Thoracic aorta (tissue), 2 donors: ENCODE data around the gene MRPS18A. TPM values are rescaled to one million over a fixed set of nuclear protein-coding genes. Genes with fewer than 3 reads are reported as not detected.

Source experiments
- ATAC-seq: fragments of 150-250 bp; one replicate; pipeline ENCODE4 v1.8.0; 2017; ENCODE audit warnings: low read depth; ENCODE audit not compliant: insufficient number of reproducible peaks, low FRiP score
- DNase-seq: peaks from one replicate; pipeline ENCODE4 v3.0.0-alpha.2; 2020; ENCODE audit warnings: low spot score
- H3K27ac ChIP-seq, 2 donors: fragments of 200-600 bp; sonication (generic); 1 replicate in 1 of 2; 2 replicates in 1 of 2; pipeline ENCODE4 v1.5.1; 2016; ENCODE audit warnings: mild to moderate bottlenecking in 2 of 2, moderate library complexity in 2 of 2
- H3K27me3 ChIP-seq: fragments of 200-600 bp; sonication (generic); replicated peaks from 2 replicates; pipeline ENCODE4 v1.6.0; 2016; ENCODE audit warnings: mild to moderate bottlenecking; ENCODE audit not compliant: insufficient read depth
- H3K36me3 ChIP-seq: fragments of 200-600 bp; sonication (generic); one replicate; pipeline ENCODE4 v1.5.1; 2016
- H3K4me1 ChIP-seq, 2 donors: fragments of 200-600 bp; sonication (generic); 1 replicate in 1 of 2; 2 replicates in 1 of 2; pipeline versions ENCODE4 v1.5.1 to v1.6.0; 2016; ENCODE audit warnings: low read depth in 2 of 2, mild to moderate bottlenecking in 1 of 2; ENCODE audit not compliant: control insufficient read depth in 1 of 2
- H3K4me3 ChIP-seq: fragments of 200-600 bp; sonication (generic); 2 replicates; pipeline ENCODE4 v1.5.1; 2016; ENCODE audit warnings: mild to moderate bottlenecking
- H3K9me3 ChIP-seq: fragments of 200-600 bp; sonication (generic); 2 replicates; pipeline ENCODE4 v1.5.1; 2016
- total RNA-seq, 2 donors: library from RNA; depleted of rRNA; stranded (reverse); fragments of >200 nt; gene quantifications; one replicate each; pipeline versions ENCODE4 v1.1.0 to v1.2.3, GENCODE V29; 2016
- TF ChIP-seq, protein P1 (sequence below): fragments of 200-600 bp; sonication (generic); IDR thresholded peaks from one replicate; pipeline ENCODE4 v1.5.1; 2019; ENCODE audit warnings: antibody characterized with exemption

The MRPS18A gene
- total RNA-seq, 2 donors from 2014 or later: 21.2 to 39.4 TPM

DNA sequence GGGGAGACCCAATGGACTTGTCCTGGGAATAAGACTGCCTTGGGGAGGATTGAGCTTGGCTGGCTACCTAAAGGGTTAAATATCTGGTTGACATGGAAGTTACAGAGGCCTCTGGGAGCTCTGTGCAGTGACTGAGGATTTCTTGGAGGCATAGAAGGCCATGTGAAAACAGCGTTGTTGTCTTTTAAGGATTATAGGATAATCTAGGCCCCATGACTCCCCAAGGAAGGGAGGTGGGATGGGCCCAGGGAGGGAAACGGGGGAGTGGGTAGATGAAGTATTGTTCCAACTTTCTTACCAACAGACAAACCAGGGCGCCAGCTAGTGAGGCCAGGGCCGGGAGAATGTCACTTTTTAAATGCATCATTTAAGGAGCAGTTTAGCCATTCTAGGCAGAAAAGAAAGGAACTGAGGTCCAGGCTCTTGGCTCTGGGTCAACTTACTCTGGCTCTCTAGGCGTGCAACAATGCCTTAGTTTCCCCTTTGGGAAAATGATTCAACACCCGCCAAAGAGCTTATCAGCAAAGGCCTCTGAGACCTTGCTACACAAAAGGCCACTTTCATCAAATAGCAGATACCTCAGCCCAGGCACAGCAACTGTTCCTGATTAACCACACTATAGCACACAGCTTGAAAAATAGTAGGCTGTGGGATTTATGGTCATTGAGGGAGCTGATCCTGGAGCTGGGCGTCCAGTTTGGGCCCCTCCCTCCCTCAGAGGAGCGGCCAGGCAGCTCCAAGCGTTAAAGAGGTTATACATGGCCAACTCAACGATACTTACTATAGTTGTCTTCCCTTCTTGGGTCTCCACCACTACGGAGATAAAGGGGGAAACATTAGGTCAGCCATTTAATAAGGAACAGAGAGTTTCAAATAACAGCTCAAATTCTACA lies 7.0 kb downstream of the MRPS18A start:
- H3K27me3 ChIP-seq: no peaks in the 10 kb centered on the region
- no peak overlapping the region for H3K4me3 ChIP-seq
- DNase-seq (no peak), ATAC-seq (no peak)
- H3K9me3 ChIP-seq: no peaks in the 10 kb centered on the region
- H3K27ac ChIP-seq: no peak overlapping the region
- no peaks in the 10 kb centered on the region for H3K4me1 ChIP-seq
- TF ChIP-seq, protein P1, sequence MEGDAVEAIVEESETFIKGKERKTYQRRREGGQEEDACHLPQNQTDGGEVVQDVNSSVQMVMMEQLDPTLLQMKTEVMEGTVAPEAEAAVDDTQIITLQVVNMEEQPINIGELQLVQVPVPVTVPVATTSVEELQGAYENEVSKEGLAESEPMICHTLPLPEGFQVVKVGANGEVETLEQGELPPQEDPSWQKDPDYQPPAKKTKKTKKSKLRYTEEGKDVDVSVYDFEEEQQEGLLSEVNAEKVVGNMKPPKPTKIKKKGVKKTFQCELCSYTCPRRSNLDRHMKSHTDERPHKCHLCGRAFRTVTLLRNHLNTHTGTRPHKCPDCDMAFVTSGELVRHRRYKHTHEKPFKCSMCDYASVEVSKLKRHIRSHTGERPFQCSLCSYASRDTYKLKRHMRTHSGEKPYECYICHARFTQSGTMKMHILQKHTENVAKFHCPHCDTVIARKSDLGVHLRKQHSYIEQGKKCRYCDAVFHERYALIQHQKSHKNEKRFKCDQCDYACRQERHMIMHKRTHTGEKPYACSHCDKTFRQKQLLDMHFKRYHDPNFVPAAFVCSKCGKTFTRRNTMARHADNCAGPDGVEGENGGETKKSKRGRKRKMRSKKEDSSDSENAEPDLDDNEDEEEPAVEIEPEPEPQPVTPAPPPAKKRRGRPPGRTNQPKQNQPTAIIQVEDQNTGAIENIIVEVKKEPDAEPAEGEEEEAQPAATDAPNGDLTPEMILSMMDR: no peak
- peaks cover 24% of the 10 kb centered on the region for H3K36me3 ChIP-seq

DNA sequence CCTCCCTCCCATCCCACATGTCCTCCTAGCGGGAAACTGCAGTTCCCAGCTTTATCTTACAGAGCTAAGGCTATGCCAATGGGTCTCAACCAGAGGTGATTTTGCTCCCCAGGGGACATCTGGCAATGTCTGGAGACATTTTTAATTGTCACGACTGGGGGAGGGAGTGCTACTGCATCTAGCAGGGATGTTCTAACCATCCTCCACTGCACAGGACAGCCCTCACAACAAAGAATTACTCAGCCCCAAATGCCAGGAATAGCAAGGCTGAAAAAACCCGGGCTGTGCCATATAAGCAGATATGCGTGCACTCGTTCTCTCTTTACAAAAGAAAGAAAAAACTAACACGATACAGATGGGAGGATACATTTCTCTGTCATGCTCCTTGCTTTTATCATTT lies 8.5 kb downstream of the MRPS18A start:
- TF ChIP-seq, protein P1: no peak
- Histone ChIP-seq H3K27me3 (no peaks in the 10 kb centered on the region), H3K4me1 (peaks cover 0 to under 1% of the 10 kb centered on the region in 2 donors), H3K9me3 (no peaks in the 10 kb centered on the region), H3K36me3 (peaks cover 38% of the 10 kb centered on the region), H3K27ac (no peak overlapping the region), H3K4me3 (no peak overlapping the region)
- ATAC-seq: no peak
- DNase-seq: no peak

DNA sequence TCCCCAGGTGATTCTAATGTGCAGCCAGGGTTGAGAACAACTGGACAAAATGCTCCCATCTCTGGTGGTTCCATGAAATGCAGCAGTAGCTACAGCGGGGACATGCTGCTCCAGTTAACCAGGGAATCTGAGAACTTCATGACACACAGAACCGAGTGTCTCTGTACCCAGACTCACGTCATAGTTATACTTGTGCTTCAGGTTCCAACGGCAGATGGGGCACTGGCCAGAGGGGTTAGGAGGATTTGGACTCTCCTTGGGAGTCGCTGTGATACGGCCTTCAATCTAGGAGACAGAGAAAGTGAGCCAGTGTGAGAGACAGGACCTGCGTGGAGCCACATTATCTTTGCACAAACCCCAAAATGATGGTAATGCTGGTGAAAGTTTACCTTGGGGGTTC lies 9.2 kb downstream of the MRPS18A start:
- peaks cover 45% of the 10 kb centered on the region for H3K36me3 ChIP-seq
- TF ChIP-seq, protein P1: no peak
- no peak for DNase-seq
- no peak overlapping the region for H3K4me3 ChIP-seq
- peaks cover 0 to 8% of the 10 kb centered on the region in 2 donors for H3K4me1 ChIP-seq
- no peaks in the 10 kb centered on the region for H3K9me3 ChIP-seq
- ATAC-seq: no peak
- H3K27me3 ChIP-seq: no peaks in the 10 kb centered on the region
- H3K27ac ChIP-seq: no peak overlapping the region

DNA sequence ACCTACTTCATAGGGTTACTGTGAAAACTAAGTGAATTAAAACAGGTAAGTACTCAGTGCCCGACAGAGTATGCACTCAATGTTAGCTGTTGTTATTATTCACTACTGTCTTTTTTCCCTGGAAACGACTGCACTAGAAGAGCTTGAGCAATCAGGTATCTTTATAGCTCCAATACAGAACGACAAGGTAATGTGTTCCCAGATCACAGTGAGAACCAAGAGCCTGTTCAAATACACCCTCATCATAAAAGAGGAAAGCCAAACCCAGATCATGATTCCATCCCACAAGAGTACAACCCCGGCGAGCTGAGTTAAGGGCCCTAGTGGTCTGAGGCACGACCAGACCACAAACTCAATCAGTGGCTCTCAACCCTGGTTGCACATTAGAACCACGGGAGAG lies 9.8 kb downstream of the MRPS18A start:
- no peak for DNase-seq
- H3K9me3 ChIP-seq: no peaks in the 10 kb centered on the region
- TF ChIP-seq, protein P1: no peak
- no peak for ATAC-seq
- no peak overlapping the region for H3K4me3 ChIP-seq
- H3K36me3 ChIP-seq: peaks cover 45% of the 10 kb centered on the region
- no peaks in the 10 kb centered on the region for H3K27me3 ChIP-seq
- H3K4me1 ChIP-seq: peaks cover 0 to 12% of the 10 kb centered on the region in 2 donors
- H3K27ac ChIP-seq: no peak overlapping the region

DNA sequence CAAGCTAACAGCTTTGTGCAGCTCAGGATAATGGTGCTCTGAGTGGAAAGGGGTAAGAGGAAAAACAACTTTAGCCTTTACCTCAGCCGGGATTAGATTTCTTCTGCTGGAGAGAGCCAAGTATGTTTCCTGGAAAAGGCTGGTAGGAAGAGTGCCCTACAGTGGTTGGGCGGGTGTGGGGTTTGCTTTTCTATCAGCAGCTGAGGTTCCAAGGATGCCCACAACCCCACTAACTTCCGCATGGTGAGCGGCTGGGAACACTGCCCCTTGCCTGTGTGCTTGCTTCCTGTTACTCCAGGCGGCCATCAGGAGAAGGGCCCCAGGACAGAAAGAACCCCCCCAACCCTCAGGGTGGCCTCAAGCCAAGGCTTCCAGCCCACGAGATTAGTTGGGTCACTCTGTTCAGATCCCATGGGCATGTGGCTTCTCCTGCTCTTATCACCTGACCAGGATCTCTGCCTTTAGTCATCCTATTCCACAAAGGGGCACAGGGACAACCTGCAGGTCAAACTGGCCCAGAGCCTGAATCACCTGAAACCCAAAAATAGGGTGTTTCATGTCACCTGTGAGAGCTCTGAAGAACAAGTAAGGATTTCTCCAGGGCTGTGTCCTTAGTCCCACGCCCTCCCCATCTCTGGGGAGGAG lies 10.5 kb downstream of the MRPS18A start:
- no peak for DNase-seq
- ATAC-seq: no peak
- Histone ChIP-seq H3K4me3 (no peak overlapping the region), H3K27me3 (no peaks in the 10 kb centered on the region), H3K9me3 (no peaks in the 10 kb centered on the region), H3K27ac (no peak overlapping the region), H3K36me3 (peaks cover 45% of the 10 kb centered on the region), H3K4me1 (peaks cover 0 to 12% of the 10 kb centered on the region in 2 donors)
- TF ChIP-seq, protein P1: no peak
